ENCODE measurements around the gene TNNC2.

GRCh38 chr20:45788351-45788750, 38.8 kb downstream of the TNNC2 start:
- TF ChIP-seq POLR2AphosphoS5 (IDR thresholded peaks at IDR 0.05; ENCODE audit: low read depth): no peak
- no peak for TF ChIP-seq CTCF (IDR thresholded peaks at IDR 0.05; ENCODE audit: insufficient read depth, low read length)
- TF ChIP-seq GABPA (IDR thresholded peaks at IDR 0.05; ENCODE audit: low read depth): no peak

Measured in HL-60 (cell line).